DMS 273 treated with DMSO at 0.1 percent for 48 hours (cell line): ENCODE data around the gene ZNF439.
A peak's percentile ranks its signal among the peaks of the same experiment; 100 is the strongest.
"Not testable (repeated sequence)": the region's sequence is repeated elsewhere in the genome, so short reads cannot be mapped to it uniquely, and the experiment has no call there.

Experiments used
- DNase-seq: peaks from one replicate; lab custom pipeline; 2025; lab: John Stamatoyannopoulos, UW

The ZNF439 gene

GRCh38 chr19:11868188-11868587 lies 19.7 kb downstream of the ZNF439 start:
- no peak for DNase-seq

GRCh38 chr19:11872624-11873023 lies 24.1 kb downstream of the ZNF439 start:
- no peak for DNase-seq

- DNase-seq = no peak
Measured at GRCh38 chr19:11873762-11874161, 25.2 kb downstream of the ZNF439 start.

- DNase-seq = not testable (repeated sequence)
Measured at GRCh38 chr19:11879687-11880266, 31.3 kb downstream of the ZNF439 start.

GRCh38 chr19:11880598-11880997 lies 32.1 kb downstream of the ZNF439 start:
- no peak for DNase-seq

GRCh38 chr19:11881151-11881800 lies 32.8 kb downstream of the ZNF439 start:
- no peak for DNase-seq

GRCh38 chr19:11882606-11883005 lies 34.1 kb downstream of the ZNF439 start:
- DNase-seq = no peak

GRCh38 chr19:11887234-11887610 lies 38.7 kb downstream of the ZNF439 start:
- no peak for DNase-seq

GRCh38 chr19:11887611-11888531 lies 39.3 kb downstream of the ZNF439 start, which contains the start of gene ZNF69:
Gene ZNF69 (plus strand): TSS chr19:11887782. CDS start chr19:11887924, 142 bp downstream.
- peak; percentile 7 for DNase-seq

- not testable (repeated sequence) for DNase-seq
Measured at GRCh38 chr19:11889901-11890300, 41.4 kb downstream of the ZNF439 start.

- DNase-seq = no peak
Measured at GRCh38 chr19:11890634-11891033, 42.1 kb downstream of the ZNF439 start.

GRCh38 chr19:11894851-11895250 lies 46.3 kb downstream of the ZNF439 start:
- DNase-seq = no peak

- no peak for DNase-seq
Measured at GRCh38 chr19:11902228-11902627, 53.7 kb downstream of the ZNF439 start.

- DNase-seq = no peak
Measured at GRCh38 chr19:11905928-11906327, 57.4 kb downstream of the ZNF439 start.

- DNase-seq = not testable (repeated sequence)
Measured at GRCh38 chr19:11911937-11912336, 63.4 kb downstream of the ZNF439 start.

GRCh38 chr19:11914417-11915051 lies 66.0 kb downstream of the ZNF439 start:
- DNase-seq = not testable (repeated sequence)
